ENCODE results near the gene R3HDM2.

GRCh38 chr12:57248934-57249742 is 181.7 kb downstream of the R3HDM2 start:
- no peak for TF ChIP-seq CTCF (IDR thresholded peaks at IDR 0.05; ENCODE audit: insufficient read depth, low read depth, low read length)
- no peak for TF ChIP-seq EZH2 (IDR thresholded peaks at IDR 0.05; ENCODE audit: insufficient read depth, low read length)

Measured in astrocyte (in vitro differentiated cells and primary cell).